Measurements from ENCODE around the gene KIF26A. TPM values are rescaled to one million over a fixed set of nuclear protein-coding genes. Genes with fewer than 3 reads are reported as not detected.

Gene KIF26A
- total RNA-seq, 1 donor = not detected

DNA sequence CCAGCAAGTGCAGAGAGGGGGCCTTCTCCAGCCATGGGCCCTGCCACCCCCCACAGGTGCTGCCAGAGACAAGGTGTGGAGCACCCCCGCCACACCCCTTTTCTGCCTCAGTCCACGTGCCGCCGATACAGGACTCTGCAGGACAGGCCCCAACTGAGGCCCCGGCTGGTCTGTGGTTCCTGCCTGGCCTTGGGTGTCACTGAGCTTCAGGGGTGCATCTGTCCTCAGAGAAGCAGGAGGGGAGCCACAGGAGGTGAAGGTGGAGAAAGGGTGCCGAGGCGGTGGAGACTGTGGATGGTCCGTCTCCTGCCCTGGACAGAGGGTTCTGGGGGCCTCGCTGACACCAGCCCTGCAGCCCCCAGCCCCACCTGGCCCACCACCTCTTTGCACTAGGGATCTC lies 63.1 kb downstream of the KIF26A start:
- DNase-seq (ENCODE audit: insufficient read length, low spot score, missing footprints) = no peak
- no peaks in the 10 kb centered on the region for H3K4me1 ChIP-seq (ENCODE audit: insufficient read depth, low read length)
- no peak overlapping the region for H2AFZ ChIP-seq (ENCODE audit: low read length)
- H3K4me3 ChIP-seq (ENCODE audit: insufficient read depth, low read length) = no peak overlapping the region
- H3K27me3 ChIP-seq (ENCODE audit: insufficient read depth, low read length) = no peaks in the 10 kb centered on the region
- no peak overlapping the region for H3K27ac ChIP-seq (ENCODE audit: low read depth, low read length)
- no peaks in the 10 kb centered on the region for H3K79me2 ChIP-seq (ENCODE audit: insufficient read depth, low read length)
- no peaks in the 10 kb centered on the region for H3K9me3 ChIP-seq (ENCODE audit: low read depth, low read length)
- H3K4me2 ChIP-seq (ENCODE audit: insufficient read depth, low read length) = no peak overlapping the region
- TF ChIP-seq, protein P1, sequence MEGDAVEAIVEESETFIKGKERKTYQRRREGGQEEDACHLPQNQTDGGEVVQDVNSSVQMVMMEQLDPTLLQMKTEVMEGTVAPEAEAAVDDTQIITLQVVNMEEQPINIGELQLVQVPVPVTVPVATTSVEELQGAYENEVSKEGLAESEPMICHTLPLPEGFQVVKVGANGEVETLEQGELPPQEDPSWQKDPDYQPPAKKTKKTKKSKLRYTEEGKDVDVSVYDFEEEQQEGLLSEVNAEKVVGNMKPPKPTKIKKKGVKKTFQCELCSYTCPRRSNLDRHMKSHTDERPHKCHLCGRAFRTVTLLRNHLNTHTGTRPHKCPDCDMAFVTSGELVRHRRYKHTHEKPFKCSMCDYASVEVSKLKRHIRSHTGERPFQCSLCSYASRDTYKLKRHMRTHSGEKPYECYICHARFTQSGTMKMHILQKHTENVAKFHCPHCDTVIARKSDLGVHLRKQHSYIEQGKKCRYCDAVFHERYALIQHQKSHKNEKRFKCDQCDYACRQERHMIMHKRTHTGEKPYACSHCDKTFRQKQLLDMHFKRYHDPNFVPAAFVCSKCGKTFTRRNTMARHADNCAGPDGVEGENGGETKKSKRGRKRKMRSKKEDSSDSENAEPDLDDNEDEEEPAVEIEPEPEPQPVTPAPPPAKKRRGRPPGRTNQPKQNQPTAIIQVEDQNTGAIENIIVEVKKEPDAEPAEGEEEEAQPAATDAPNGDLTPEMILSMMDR (IDR thresholded peaks at IDR 0.05; ENCODE audit: extremely low read depth, low read depth, low read length) = no peak
- no peaks in the 10 kb centered on the region for H3K36me3 ChIP-seq (ENCODE audit: insufficient read depth, low read length)
- no peaks in the 10 kb centered on the region for H4K20me1 ChIP-seq (ENCODE audit: insufficient read depth, low read length)

DNA sequence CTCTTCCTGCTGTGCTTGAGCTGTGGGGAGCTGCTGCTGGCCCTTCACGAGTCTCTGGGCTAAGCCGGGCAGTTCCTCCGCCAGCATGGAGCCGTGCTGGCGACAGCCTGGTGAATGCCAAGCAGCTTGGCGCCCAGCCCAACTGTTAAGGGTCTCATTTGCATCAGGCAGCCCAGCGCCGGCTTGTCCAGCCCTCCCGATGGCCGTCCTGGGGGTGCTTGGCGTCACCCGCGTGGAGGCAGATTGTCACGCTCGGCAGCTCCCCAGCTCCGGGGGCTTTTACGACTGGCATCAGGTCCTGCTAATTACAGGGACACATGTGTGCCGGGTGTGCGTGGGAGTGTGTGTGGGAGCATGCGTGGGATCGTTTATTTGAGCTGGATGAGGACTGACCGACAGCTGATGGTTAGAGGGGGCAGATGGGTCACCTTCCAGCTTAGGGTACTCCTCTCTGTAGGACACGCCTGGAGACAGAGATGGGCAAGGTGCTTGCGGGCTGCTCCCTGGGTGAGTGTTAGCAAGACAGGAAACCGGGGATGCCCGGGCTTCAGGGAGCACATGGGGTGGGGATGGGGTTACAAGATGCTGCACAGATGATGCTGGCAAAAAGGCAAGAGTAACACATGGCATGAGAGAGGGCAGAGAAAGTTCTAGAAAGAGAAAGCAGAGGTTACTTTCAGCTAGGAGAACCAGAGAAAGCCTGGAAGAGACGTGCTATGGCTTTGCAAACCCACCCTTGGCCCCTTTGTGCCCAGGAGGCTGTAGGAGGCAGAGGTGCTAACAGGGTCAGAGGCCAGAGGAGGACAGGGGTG lies 64.1 kb downstream of the KIF26A start:
- Histone ChIP-seq H3K27me3 (ENCODE audit: insufficient read depth, low read length) (no peaks in the 10 kb centered on the region), H3K4me2 (ENCODE audit: insufficient read depth, low read length) (no peak overlapping the region), H3K79me2 (ENCODE audit: insufficient read depth, low read length) (no peaks in the 10 kb centered on the region), H4K20me1 (ENCODE audit: insufficient read depth, low read length) (no peaks in the 10 kb centered on the region), H3K36me3 (ENCODE audit: insufficient read depth, low read length) (no peaks in the 10 kb centered on the region), H3K4me3 (ENCODE audit: insufficient read depth, low read length) (no peak overlapping the region), H3K9me3 (ENCODE audit: low read depth, low read length) (no peaks in the 10 kb centered on the region), H2AFZ (ENCODE audit: low read length) (no peak overlapping the region), H3K27ac (ENCODE audit: low read depth, low read length) (no peak overlapping the region), H3K4me1 (ENCODE audit: insufficient read depth, low read length) (no peaks in the 10 kb centered on the region)
- TF ChIP-seq, protein P1 (IDR thresholded peaks at IDR 0.05; ENCODE audit: extremely low read depth, low read depth, low read length) = no peak
- no peak for DNase-seq (ENCODE audit: insufficient read length, low spot score, missing footprints)

DNA sequence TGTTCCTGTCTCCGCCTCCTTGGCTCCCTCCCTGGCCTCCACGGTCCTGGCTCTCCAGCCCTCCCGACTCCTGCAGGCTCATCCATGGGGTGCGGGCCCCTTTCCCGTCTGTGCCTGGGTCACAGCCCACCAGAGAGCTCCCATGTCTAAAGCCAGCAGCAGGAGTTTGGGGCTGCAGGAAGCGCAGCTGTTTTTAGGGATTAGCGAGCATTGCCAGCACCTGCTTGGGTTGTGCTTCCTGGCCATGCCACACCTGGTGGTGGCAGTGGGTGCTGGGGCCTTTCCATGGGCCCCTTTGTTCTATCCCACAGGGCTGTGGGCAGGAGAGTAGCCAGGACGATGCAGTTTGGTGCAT lies 64.7 kb downstream of the KIF26A start:
- H3K27me3 ChIP-seq (ENCODE audit: insufficient read depth, low read length) = no peaks in the 10 kb centered on the region
- H2AFZ ChIP-seq (ENCODE audit: low read length) = no peak overlapping the region
- H4K20me1 ChIP-seq (ENCODE audit: insufficient read depth, low read length) = no peaks in the 10 kb centered on the region
- no peak overlapping the region for H3K4me3 ChIP-seq (ENCODE audit: insufficient read depth, low read length)
- no peaks in the 10 kb centered on the region for H3K79me2 ChIP-seq (ENCODE audit: insufficient read depth, low read length)
- TF ChIP-seq, protein P1 (IDR thresholded peaks at IDR 0.05; ENCODE audit: extremely low read depth, low read depth, low read length) = no peak
- no peaks in the 10 kb centered on the region for H3K36me3 ChIP-seq (ENCODE audit: insufficient read depth, low read length)
- no peaks in the 10 kb centered on the region for H3K9me3 ChIP-seq (ENCODE audit: low read depth, low read length)
- no peaks in the 10 kb centered on the region for H3K4me1 ChIP-seq (ENCODE audit: insufficient read depth, low read length)
- DNase-seq (ENCODE audit: insufficient read length, low spot score, missing footprints) = no peak
- no peak overlapping the region for H3K4me2 ChIP-seq (ENCODE audit: insufficient read depth, low read length)
- H3K27ac ChIP-seq (ENCODE audit: low read depth, low read length) = no peak overlapping the region

DNA sequence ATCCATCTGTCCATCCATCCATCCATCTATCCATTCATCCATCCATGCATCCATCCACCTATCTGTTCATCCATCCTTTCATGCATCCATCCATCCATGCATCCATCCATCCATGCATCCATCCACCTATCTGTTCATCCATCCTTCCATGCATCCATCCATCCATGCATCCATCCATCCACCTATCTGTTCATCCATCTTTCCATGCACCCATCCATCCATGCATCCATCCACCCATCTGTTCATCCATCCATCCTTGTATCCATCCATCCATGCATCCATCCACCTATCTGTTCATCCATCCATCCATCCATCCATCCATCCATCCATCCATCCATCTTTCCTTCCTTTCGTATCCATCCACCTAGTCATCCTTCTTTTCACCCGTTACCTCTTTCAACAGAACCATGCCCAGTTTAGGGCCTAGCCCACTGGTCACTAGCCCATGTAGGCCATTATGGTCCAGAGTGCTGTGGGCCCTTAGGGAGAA lies 66.3 kb downstream of the KIF26A start:
- H3K4me2 ChIP-seq (ENCODE audit: insufficient read depth, low read length) = no peak overlapping the region
- TF ChIP-seq, protein P1 (IDR thresholded peaks at IDR 0.05; ENCODE audit: extremely low read depth, low read depth, low read length) = no peak
- H2AFZ ChIP-seq (ENCODE audit: low read length) = no peak overlapping the region
- H3K27ac ChIP-seq (ENCODE audit: low read depth, low read length) = no peak overlapping the region
- no peaks in the 10 kb centered on the region for H4K20me1 ChIP-seq (ENCODE audit: insufficient read depth, low read length)
- H3K27me3 ChIP-seq (ENCODE audit: insufficient read depth, low read length) = no peaks in the 10 kb centered on the region
- H3K4me3 ChIP-seq (ENCODE audit: insufficient read depth, low read length) = no peak overlapping the region
- no peaks in the 10 kb centered on the region for H3K36me3 ChIP-seq (ENCODE audit: insufficient read depth, low read length)
- H3K9me3 ChIP-seq (ENCODE audit: low read depth, low read length) = no peaks in the 10 kb centered on the region
- no peaks in the 10 kb centered on the region for H3K79me2 ChIP-seq (ENCODE audit: insufficient read depth, low read length)
- no peak for DNase-seq (ENCODE audit: insufficient read length, low spot score, missing footprints)
- no peaks in the 10 kb centered on the region for H3K4me1 ChIP-seq (ENCODE audit: insufficient read depth, low read length)
